ENCODE measurements around the gene C5. TPM values are rescaled to one million over a fixed set of nuclear protein-coding genes. Genes with fewer than 3 reads are reported as not detected.

C5 gene
- total RNA-seq, 1 donor from 2014 or later = 0.63 TPM

- Histone ChIP-seq H3K36me3 (ENCODE audit: control insufficient read depth, insufficient read depth, low read length) (no peaks in the 10 kb centered on the region), H3K4me3 (ENCODE audit: low read depth, low read length) (no peak overlapping the region), H3K27me3 (ENCODE audit: control insufficient read depth, insufficient read depth, low read length) (no peaks in the 10 kb centered on the region)
- DNase-seq (ENCODE audit: low read depth) = no peak
- TF ChIP-seq CTCF (IDR thresholded peaks at IDR 0.05; ENCODE audit: insufficient read depth, low read length, poor library complexity, severe bottlenecking) = no peak
These were observed 137.0 kb downstream of the C5 start for GRCh38 chr9:120912958-120913646.

- no peak overlapping the region for H3K4me3 ChIP-seq (ENCODE audit: low read depth, low read length)
- no peak for TF ChIP-seq CTCF (IDR thresholded peaks at IDR 0.05; ENCODE audit: insufficient read depth, low read length, poor library complexity, severe bottlenecking)
- no peak for DNase-seq (ENCODE audit: low read depth)
These were observed 138.7 kb downstream of the C5 start for GRCh38 chr9:120911295-120911837.

GRCh38 chr9:120910643-120911042 is 139.4 kb downstream of the C5 start:
- TF ChIP-seq CTCF (IDR thresholded peaks at IDR 0.05; ENCODE audit: insufficient read depth, low read length, poor library complexity, severe bottlenecking) = no peak
- Histone ChIP-seq H3K36me3 (ENCODE audit: control insufficient read depth, insufficient read depth, low read length) (no peaks in the 10 kb centered on the region), H3K27me3 (ENCODE audit: control insufficient read depth, insufficient read depth, low read length) (no peaks in the 10 kb centered on the region), H3K4me3 (ENCODE audit: low read depth, low read length) (no peak overlapping the region)
- no peak for DNase-seq (ENCODE audit: low read depth)

More at GRCh38 chr9:120911295-120911837, 138.7 kb downstream of the C5 start:
- no peaks in the 10 kb centered on the region for H3K36me3 ChIP-seq (ENCODE audit: control insufficient read depth, insufficient read depth, low read length)
- no peaks in the 10 kb centered on the region for H3K27me3 ChIP-seq (ENCODE audit: control insufficient read depth, insufficient read depth, low read length)

- Histone ChIP-seq H3K27me3 (ENCODE audit: control insufficient read depth, insufficient read depth, low read length) (no peaks in the 10 kb centered on the region), H3K36me3 (ENCODE audit: control insufficient read depth, insufficient read depth, low read length) (no peaks in the 10 kb centered on the region), H3K4me3 (ENCODE audit: low read depth, low read length) (no peak overlapping the region)
- DNase-seq (ENCODE audit: low read depth) = no peak
- TF ChIP-seq CTCF (IDR thresholded peaks at IDR 0.05; ENCODE audit: insufficient read depth, low read length, poor library complexity, severe bottlenecking) = no peak
These were observed 140.2 kb downstream of the C5 start for GRCh38 chr9:120909904-120910303.

- Histone ChIP-seq H3K36me3 (ENCODE audit: control insufficient read depth, insufficient read depth, low read length) (no peaks in the 10 kb centered on the region), H3K27me3 (ENCODE audit: control insufficient read depth, insufficient read depth, low read length) (no peaks in the 10 kb centered on the region), H3K4me3 (ENCODE audit: low read depth, low read length) (no peak overlapping the region)
- no peak for TF ChIP-seq CTCF (IDR thresholded peaks at IDR 0.05; ENCODE audit: insufficient read depth, low read length, poor library complexity, severe bottlenecking)
- DNase-seq (ENCODE audit: low read depth) = no peak
These were observed 144.5 kb downstream of the C5 start for GRCh38 chr9:120905315-120906164.
